ENCODE results near the gene GAN.
"Not testable (repeated sequence)": the region's sequence is repeated elsewhere in the genome, so short reads cannot be mapped to it uniquely, and the experiment has no call there.

GAN gene

DNA sequence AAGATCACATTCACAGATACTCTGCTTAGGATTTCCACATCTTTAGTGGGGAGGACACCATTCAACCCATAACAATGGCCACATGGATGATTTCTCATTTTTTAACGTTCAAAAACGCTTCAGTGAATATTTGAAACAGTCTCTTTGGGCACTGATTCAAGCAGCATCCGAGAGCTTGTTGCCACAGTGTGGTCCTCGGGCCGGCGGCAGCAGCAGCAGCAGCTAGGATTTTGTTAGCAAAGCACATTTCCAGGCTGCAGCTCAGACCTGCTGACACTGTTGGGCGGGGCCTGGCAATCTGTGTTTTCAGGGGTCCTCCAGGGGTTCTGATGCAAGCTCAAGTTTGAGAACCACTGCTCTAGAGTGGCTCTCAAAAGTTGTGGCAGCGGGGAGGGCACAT is 102.0 kb downstream of the GAN start:
- ChIA-PET POLR2A (no interaction called here), CTCF (interaction anchor here (0.9 to 1.4 kb wide), 3 partner anchors 9 to 281 kb away, joined by 3 to 5 read pairs (median 3); no protein-coding TSS in a partner anchor)
- 93% methylated on average over 8 of the region's 8 CpGs for WGBS (ENCODE audit: insufficient coverage)
- no peaks in the 10 kb centered on the region for H3K36me3 ChIP-seq (ENCODE audit: control insufficient read depth in 4 of 4, insufficient read depth in 4 of 4, low read length in 3 of 4)
- no peak overlapping the region for H3K27ac ChIP-seq (ENCODE audit: insufficient read depth in 1 of 2, low read depth in 1 of 2, low read length in 2 of 2, poor library complexity in 1 of 2, severe bottlenecking in 2 of 2)
- no peaks in the 10 kb centered on the region for H3K4me1 ChIP-seq (ENCODE audit: control extremely low read depth in 1 of 4, control insufficient read depth in 4 of 4, insufficient read depth in 4 of 4, low read length in 3 of 4)
- H3K4me3 ChIP-seq (ENCODE audit: control insufficient read depth in 1 of 7, extremely low read depth in 1 of 7, insufficient read depth in 4 of 7, low read depth in 2 of 7, low read length in 6 of 7) = no peak overlapping the region
- no peaks in the 10 kb centered on the region for H3K27me3 ChIP-seq (replicated peaks in 2 of 5; ENCODE audit: control insufficient read depth in 4 of 5, insufficient read depth in 5 of 5, low read length in 4 of 5)
- peaks cover 0 to 3% (median 0%) of the 10 kb centered on the region in 5 experiments for H3K9me3 ChIP-seq (ENCODE audit: control extremely low read depth in 1 of 5, control insufficient read depth in 4 of 5, insufficient read depth in 2 of 5, low read depth in 1 of 5, low read length in 4 of 5)
- no peak for DNase-seq

DNA sequence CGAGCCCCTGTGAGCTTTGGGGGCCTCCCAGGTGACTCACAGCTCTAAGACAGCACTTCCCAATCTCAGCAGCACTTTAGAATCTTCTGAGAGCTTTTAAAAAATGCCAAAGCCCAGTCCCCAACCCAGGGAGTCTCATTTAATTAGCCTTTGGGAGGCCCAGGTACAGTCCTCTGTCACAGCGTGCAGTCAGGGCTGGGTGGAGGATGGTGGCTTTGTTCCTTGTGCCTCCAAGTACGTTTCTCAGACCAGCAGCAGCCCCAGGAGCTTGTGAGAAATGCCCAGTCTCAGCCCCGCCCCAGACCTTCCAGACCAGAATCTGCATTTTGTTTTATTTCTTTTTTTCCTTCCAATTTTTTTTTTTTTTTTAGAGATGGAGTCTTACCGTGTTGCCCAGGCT is 102.4 kb downstream of the GAN start:
- POLR2A ChIA-PET = no interaction called here
- 98% methylated on average over 5 of the region's 5 CpGs for WGBS (ENCODE audit: insufficient coverage)
- Histone ChIP-seq H3K4me3 (ENCODE audit: control insufficient read depth in 1 of 7, extremely low read depth in 1 of 7, insufficient read depth in 4 of 7, low read depth in 2 of 7, low read length in 6 of 7) (no peak overlapping the region), H3K4me1 (ENCODE audit: control extremely low read depth in 1 of 4, control insufficient read depth in 4 of 4, insufficient read depth in 4 of 4, low read length in 3 of 4) (no peaks in the 10 kb centered on the region), H3K27me3 (replicated peaks in 2 of 5; ENCODE audit: control insufficient read depth in 4 of 5, insufficient read depth in 5 of 5, low read length in 4 of 5) (no peaks in the 10 kb centered on the region), H3K36me3 (ENCODE audit: control insufficient read depth in 4 of 4, insufficient read depth in 4 of 4, low read length in 3 of 4) (no peaks in the 10 kb centered on the region), H3K27ac (ENCODE audit: insufficient read depth in 1 of 2, low read depth in 1 of 2, low read length in 2 of 2, poor library complexity in 1 of 2, severe bottlenecking in 2 of 2) (no peak overlapping the region), H3K9me3 (ENCODE audit: control extremely low read depth in 1 of 5, control insufficient read depth in 4 of 5, insufficient read depth in 2 of 5, low read depth in 1 of 5, low read length in 4 of 5) (peaks cover 0 to 4% (median 0%) of the 10 kb centered on the region in 5 experiments)
- no peak for DNase-seq
- CTCF ChIA-PET = interaction anchor here (0.9 to 1.4 kb wide), 3 partner anchors 8 to 280 kb away, joined by 3 to 5 read pairs (median 3); no protein-coding TSS in a partner anchor

DNA sequence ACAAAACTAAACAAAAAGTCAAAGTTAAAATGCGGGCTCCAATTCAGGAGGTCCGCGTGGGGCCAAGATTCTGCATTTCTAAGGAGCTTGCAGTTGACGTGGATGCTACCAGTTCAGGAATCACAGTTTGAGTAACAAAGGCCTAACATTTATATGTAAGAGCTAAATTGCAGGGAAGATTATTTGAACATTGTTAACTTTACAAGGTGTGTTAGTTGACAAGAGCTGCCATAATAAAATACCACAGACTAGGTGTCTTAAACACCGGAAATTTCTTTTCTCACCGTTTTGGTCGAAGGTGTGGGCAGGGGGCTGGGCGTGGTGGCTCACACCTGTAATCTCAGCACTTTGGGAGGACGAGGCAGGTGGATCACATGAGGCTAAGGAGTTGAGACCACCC is 105.0 kb downstream of the GAN start:
- H3K4me3 ChIP-seq (ENCODE audit: control insufficient read depth in 1 of 7, extremely low read depth in 1 of 7, insufficient read depth in 4 of 7, low read depth in 2 of 7, low read length in 6 of 7) = no peak overlapping the region
- WGBS (ENCODE audit: insufficient coverage) = 99% methylated on average over 9 of the region's 9 CpGs
- peaks cover 0 to 4% (median 0%) of the 10 kb centered on the region in 5 experiments for H3K9me3 ChIP-seq (ENCODE audit: control extremely low read depth in 1 of 5, control insufficient read depth in 4 of 5, insufficient read depth in 2 of 5, low read depth in 1 of 5, low read length in 4 of 5)
- peaks cover under 1 to 4% (median 3%) of the 10 kb centered on the region in 4 experiments for H3K4me1 ChIP-seq (ENCODE audit: control extremely low read depth in 1 of 4, control insufficient read depth in 4 of 4, insufficient read depth in 4 of 4, low read length in 3 of 4)
- POLR2A ChIA-PET = no interaction called here
- no peaks in the 10 kb centered on the region for H3K36me3 ChIP-seq (ENCODE audit: control insufficient read depth in 4 of 4, insufficient read depth in 4 of 4, low read length in 3 of 4)
- CTCF ChIA-PET = interaction anchor here (0.7 to 1.7 kb wide), 4 partner anchors 10 to 107 kb away, joined by 3 to 6 read pairs (median 4); no protein-coding TSS in a partner anchor
- DNase-seq = no peak
- H3K27me3 ChIP-seq (replicated peaks in 2 of 5; ENCODE audit: control insufficient read depth in 4 of 5, insufficient read depth in 5 of 5, low read length in 4 of 5) = no peaks in the 10 kb centered on the region
- H3K27ac ChIP-seq (ENCODE audit: insufficient read depth in 1 of 2, low read depth in 1 of 2, low read length in 2 of 2, poor library complexity in 1 of 2, severe bottlenecking in 2 of 2) = no peak overlapping the region

DNA sequence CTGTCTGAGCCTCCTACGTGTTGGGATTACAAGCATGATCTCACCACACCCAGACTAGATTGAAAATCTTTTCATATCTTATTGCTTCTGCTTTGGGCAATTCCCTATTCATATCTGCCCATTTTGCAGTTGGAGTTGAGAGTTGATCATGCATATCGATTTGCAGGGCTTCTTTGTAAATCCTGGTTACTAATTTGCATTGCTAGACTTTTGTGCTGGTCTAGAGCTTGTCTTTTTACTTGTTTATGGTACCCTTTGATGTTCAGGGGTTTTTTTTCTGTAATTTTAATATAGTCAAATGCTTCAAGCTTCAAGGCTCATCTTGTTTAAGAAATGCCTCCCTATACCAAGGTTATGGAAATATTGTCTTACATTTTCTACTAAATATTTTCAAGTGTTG is 106.4 kb downstream of the GAN start:
- no peak overlapping the region for H3K4me3 ChIP-seq (ENCODE audit: control insufficient read depth in 1 of 7, extremely low read depth in 1 of 7, insufficient read depth in 4 of 7, low read depth in 2 of 7, low read length in 6 of 7)
- H3K27me3 ChIP-seq (replicated peaks in 2 of 5; ENCODE audit: control insufficient read depth in 4 of 5, insufficient read depth in 5 of 5, low read length in 4 of 5) = no peaks in the 10 kb centered on the region
- no peaks in the 10 kb centered on the region for H3K36me3 ChIP-seq (ENCODE audit: control insufficient read depth in 4 of 4, insufficient read depth in 4 of 4, low read length in 3 of 4)
- WGBS (ENCODE audit: insufficient coverage) = 100% methylated on average over 1 of the region's 2 CpGs
- H3K4me1 ChIP-seq (ENCODE audit: control extremely low read depth in 1 of 4, control insufficient read depth in 4 of 4, insufficient read depth in 4 of 4, low read length in 3 of 4) = peaks cover 2 to 8% (median 5%) of the 10 kb centered on the region in 4 experiments
- H3K27ac ChIP-seq (ENCODE audit: insufficient read depth in 1 of 2, low read depth in 1 of 2, low read length in 2 of 2, poor library complexity in 1 of 2, severe bottlenecking in 2 of 2) = no peak overlapping the region
- POLR2A ChIA-PET = no interaction called here
- no peak for DNase-seq
- CTCF ChIA-PET = no interaction called here
- H3K9me3 ChIP-seq (ENCODE audit: control extremely low read depth in 1 of 5, control insufficient read depth in 4 of 5, insufficient read depth in 2 of 5, low read depth in 1 of 5, low read length in 4 of 5) = peaks cover 0 to 4% (median 0%) of the 10 kb centered on the region in 5 experiments

DNA sequence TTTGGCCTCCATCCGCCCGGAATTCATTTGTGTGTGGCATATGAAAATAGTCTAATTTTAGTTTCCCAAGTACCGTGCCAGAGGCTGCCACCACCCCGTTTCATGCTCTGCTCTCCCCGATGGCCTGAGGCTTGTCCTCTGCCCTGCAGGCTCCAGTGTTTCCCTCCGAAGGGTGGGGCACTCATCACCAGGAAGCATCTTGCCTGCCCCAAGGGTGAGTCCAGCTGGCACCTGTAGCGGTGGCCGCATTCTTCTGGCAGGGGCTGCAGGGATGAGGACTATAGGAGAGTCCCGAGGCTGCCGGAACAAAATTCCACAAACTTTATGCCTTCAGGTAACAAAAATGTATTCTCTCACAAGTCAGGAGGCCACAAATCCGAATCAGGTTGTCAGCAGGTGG is 106.8 kb downstream of the GAN start:
- H3K27ac ChIP-seq (ENCODE audit: insufficient read depth in 1 of 2, low read depth in 1 of 2, low read length in 2 of 2, poor library complexity in 1 of 2, severe bottlenecking in 2 of 2) = no peak overlapping the region
- H3K4me1 ChIP-seq (ENCODE audit: control extremely low read depth in 1 of 4, control insufficient read depth in 4 of 4, insufficient read depth in 4 of 4, low read length in 3 of 4) = peaks cover 2 to 8% (median 5%) of the 10 kb centered on the region in 4 experiments
- no peak overlapping the region for H3K4me3 ChIP-seq (ENCODE audit: control insufficient read depth in 1 of 7, extremely low read depth in 1 of 7, insufficient read depth in 4 of 7, low read depth in 2 of 7, low read length in 6 of 7)
- CTCF ChIA-PET = no interaction called here
- H3K36me3 ChIP-seq (ENCODE audit: control insufficient read depth in 4 of 4, insufficient read depth in 4 of 4, low read length in 3 of 4) = no peaks in the 10 kb centered on the region
- no peak for DNase-seq
- POLR2A ChIA-PET = no interaction called here
- 99% methylated on average over 6 of the region's 11 CpGs for WGBS (ENCODE audit: insufficient coverage)
- H3K9me3 ChIP-seq (ENCODE audit: control extremely low read depth in 1 of 5, control insufficient read depth in 4 of 5, insufficient read depth in 2 of 5, low read depth in 1 of 5, low read length in 4 of 5) = peaks cover 0 to 4% (median 0%) of the 10 kb centered on the region in 5 experiments
- no peaks in the 10 kb centered on the region for H3K27me3 ChIP-seq (replicated peaks in 2 of 5; ENCODE audit: control insufficient read depth in 4 of 5, insufficient read depth in 5 of 5, low read length in 4 of 5)

DNA sequence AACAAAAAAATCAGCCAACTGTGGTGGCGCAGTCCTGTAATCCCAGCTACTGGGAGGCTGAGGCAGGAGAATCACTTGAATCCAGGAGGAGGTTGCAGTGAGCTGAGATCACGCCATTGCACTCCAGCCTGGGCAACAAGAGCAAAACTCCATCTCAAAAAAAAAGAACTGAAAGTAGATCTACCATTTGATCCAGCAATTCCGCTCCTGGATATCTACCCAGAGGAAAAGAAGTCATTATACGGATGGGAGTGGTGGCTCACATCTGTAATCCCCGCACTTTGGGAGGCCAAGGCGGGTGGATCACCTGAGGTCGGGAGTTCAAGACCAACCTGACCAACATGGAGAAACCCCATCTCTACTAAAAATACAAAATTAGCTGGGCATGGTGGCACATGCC is 107.4 kb downstream of the GAN start:
- H3K27ac ChIP-seq (ENCODE audit: insufficient read depth in 1 of 2, low read depth in 1 of 2, low read length in 2 of 2, poor library complexity in 1 of 2, severe bottlenecking in 2 of 2); H3K9me3 ChIP-seq (ENCODE audit: control extremely low read depth in 1 of 5, control insufficient read depth in 4 of 5, insufficient read depth in 2 of 5, low read depth in 1 of 5, low read length in 4 of 5); H3K36me3 ChIP-seq (ENCODE audit: control insufficient read depth in 4 of 4, insufficient read depth in 4 of 4, low read length in 3 of 4); H3K27me3 ChIP-seq (replicated peaks in 2 of 5; ENCODE audit: control insufficient read depth in 4 of 5, insufficient read depth in 5 of 5, low read length in 4 of 5); POLR2A ChIA-PET; CTCF ChIA-PET; H3K4me3 ChIP-seq (ENCODE audit: control insufficient read depth in 1 of 7, extremely low read depth in 1 of 7, insufficient read depth in 4 of 7, low read depth in 2 of 7, low read length in 6 of 7); DNase-seq; H3K4me1 ChIP-seq (ENCODE audit: control extremely low read depth in 1 of 4, control insufficient read depth in 4 of 4, insufficient read depth in 4 of 4, low read length in 3 of 4): not testable (repeated sequence)
- WGBS (ENCODE audit: insufficient coverage) = 100% methylated on average over 3 of the region's 7 CpGs

DNA sequence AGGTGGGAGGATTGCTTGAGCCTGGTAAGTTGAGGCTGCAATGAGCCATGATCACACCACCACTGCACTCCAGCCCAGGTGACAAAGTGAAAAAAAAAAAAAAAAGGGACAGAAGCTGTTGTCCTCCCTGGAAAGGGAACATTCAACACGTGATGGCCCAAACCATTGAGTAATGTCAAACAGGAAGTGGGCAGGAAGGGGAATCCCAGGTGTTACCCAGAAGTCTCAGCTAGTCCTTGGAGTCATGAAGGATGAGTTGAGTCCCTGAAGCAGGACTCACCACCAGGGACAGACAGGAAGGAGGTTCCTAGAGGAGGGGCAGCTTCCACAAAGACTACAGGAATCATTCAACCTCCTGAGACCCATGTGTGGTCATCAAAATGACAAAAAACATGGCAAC is 110.0 kb downstream of the GAN start:
- peak in 2 of 3 donors; percentile 67 to 68 for DNase-seq
- WGBS (ENCODE audit: insufficient coverage) = 0% methylated on average over 1 of the region's 1 CpG
- peaks cover 0 to 4% (median 0%) of the 10 kb centered on the region in 5 experiments for H3K9me3 ChIP-seq (ENCODE audit: control extremely low read depth in 1 of 5, control insufficient read depth in 4 of 5, insufficient read depth in 2 of 5, low read depth in 1 of 5, low read length in 4 of 5)
- CTCF ChIA-PET = interaction anchor here (1.0 to 1.2 kb wide), 3 partner anchors 8 to 15 kb away, joined by 3 to 5 read pairs (median 3); no protein-coding TSS in a partner anchor
- H3K27me3 ChIP-seq (replicated peaks in 2 of 5; ENCODE audit: control insufficient read depth in 4 of 5, insufficient read depth in 5 of 5, low read length in 4 of 5) = no peaks in the 10 kb centered on the region
- POLR2A ChIA-PET = no interaction called here
- no peak overlapping the region for H3K4me3 ChIP-seq (ENCODE audit: control insufficient read depth in 1 of 7, extremely low read depth in 1 of 7, insufficient read depth in 4 of 7, low read depth in 2 of 7, low read length in 6 of 7)
- no peak overlapping the region for H3K27ac ChIP-seq (ENCODE audit: insufficient read depth in 1 of 2, low read depth in 1 of 2, low read length in 2 of 2, poor library complexity in 1 of 2, severe bottlenecking in 2 of 2)
- H3K36me3 ChIP-seq (ENCODE audit: control insufficient read depth in 4 of 4, insufficient read depth in 4 of 4, low read length in 3 of 4) = no peaks in the 10 kb centered on the region
- H3K4me1 ChIP-seq (ENCODE audit: control extremely low read depth in 1 of 4, control insufficient read depth in 4 of 4, insufficient read depth in 4 of 4, low read length in 3 of 4) = peaks cover 2 to 12% (median 9%) of the 10 kb centered on the region in 4 experiments

Data from common myeloid progenitor, CD34-positive (primary cell).